Measurements from ENCODE around the gene LLGL2.

DNA sequence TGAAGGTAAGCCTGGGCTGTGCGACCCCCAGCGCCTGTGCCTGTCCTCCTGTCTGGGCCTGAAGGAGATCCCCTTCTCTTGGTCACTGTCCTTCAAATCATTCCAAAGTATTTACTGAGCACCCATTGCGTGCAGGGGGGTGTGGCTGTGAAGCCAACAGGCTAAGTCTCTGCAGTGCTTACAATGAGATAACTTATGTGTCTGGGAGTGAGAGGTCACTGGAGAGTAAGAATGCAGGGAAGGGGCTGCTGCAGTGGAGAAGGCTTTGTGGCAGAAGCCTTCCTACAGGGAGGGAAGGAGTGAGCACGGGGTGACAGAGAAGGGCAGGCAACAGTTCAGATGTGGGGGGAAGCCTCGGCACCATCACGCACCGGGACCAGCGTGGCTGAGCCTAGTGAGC lies 96.6 kb downstream of the LLGL2 start:
- TF ChIP-seq POLR2A (IDR thresholded peaks at IDR 0.05) (no peak), POLR2AphosphoS5 (IDR thresholded peaks at IDR 0.05) (no peak), EP300 (IDR thresholded peaks at IDR 0.05; ENCODE audit: low read depth) (no peak)
- TF ChIP-seq, protein P1, sequence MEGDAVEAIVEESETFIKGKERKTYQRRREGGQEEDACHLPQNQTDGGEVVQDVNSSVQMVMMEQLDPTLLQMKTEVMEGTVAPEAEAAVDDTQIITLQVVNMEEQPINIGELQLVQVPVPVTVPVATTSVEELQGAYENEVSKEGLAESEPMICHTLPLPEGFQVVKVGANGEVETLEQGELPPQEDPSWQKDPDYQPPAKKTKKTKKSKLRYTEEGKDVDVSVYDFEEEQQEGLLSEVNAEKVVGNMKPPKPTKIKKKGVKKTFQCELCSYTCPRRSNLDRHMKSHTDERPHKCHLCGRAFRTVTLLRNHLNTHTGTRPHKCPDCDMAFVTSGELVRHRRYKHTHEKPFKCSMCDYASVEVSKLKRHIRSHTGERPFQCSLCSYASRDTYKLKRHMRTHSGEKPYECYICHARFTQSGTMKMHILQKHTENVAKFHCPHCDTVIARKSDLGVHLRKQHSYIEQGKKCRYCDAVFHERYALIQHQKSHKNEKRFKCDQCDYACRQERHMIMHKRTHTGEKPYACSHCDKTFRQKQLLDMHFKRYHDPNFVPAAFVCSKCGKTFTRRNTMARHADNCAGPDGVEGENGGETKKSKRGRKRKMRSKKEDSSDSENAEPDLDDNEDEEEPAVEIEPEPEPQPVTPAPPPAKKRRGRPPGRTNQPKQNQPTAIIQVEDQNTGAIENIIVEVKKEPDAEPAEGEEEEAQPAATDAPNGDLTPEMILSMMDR (IDR thresholded peaks at IDR 0.05): no peak

Data from transverse colon (tissue), 4 donors.